K562 (cell line): ENCODE results near the gene THADA. TPM values are rescaled to one million over a fixed set of nuclear protein-coding genes. Genes with fewer than 3 reads are reported as not detected.

Experiments used
- CBFA2T3 ChIP-seq: fragments of 450-650 bp; IDR thresholded peaks from 2 replicates; pipeline ENCODE4 v1.6.1; 2017
- CCNT2 ChIP-seq: IDR thresholded peaks from 2 replicates; pipeline ENCODE4 v1.6.1; 2011; ENCODE audit warnings: borderline replicate concordance, low read depth, mild to moderate bottlenecking, moderate library complexity, mixed read lengths, low read length; ENCODE audit not compliant: insufficient read length; ENCODE audit errors: extremely low read depth
- CREB1 ChIP-seq, 2 experiments: sonication (generic) in 1 of 2; formaldehyde crosslinking in 1 of 2; IDR thresholded peaks; 2 replicates each; pipeline versions ENCODE4 v1.6.1 to v1.8.0; 2012 to 2022; ENCODE audit warnings: inconsistent platforms in 1 of 2, mild to moderate bottlenecking in 1 of 2, missing genetic modification reagents in 1 of 2, moderate library complexity in 1 of 2
- CSDE1 ChIP-seq, 2 experiments: fragments of 450-650 bp; IDR thresholded peaks; 2 replicates each; pipeline ENCODE4 v1.6.1; 2016; ENCODE audit warnings: mild to moderate bottlenecking in 1 of 2
- DPF2 ChIP-seq: fragments of 450-650 bp; IDR thresholded peaks from 2 replicates; pipeline ENCODE4 v1.6.1; 2016
- E2F6 ChIP-seq, 2 experiments: IDR thresholded peaks; 2 replicates each; pipeline ENCODE4 v1.6.1; 2011; ENCODE audit warnings: borderline replicate concordance in 1 of 2, control low read depth in 1 of 2, low read depth in 1 of 2, low read length in 1 of 2, mild to moderate bottlenecking in 1 of 2, mixed read lengths in 1 of 2, moderate library complexity in 1 of 2; ENCODE audit not compliant: insufficient read depth in 1 of 2, insufficient read length in 1 of 2, poor library complexity in 1 of 2, severe bottlenecking in 1 of 2; ENCODE audit errors: extremely low read depth in 1 of 2
- FOS ChIP-seq: IDR thresholded peaks from 3 replicates; pipeline ENCODE4 v1.6.1; 2011; ENCODE audit not compliant: insufficient read length; ENCODE audit errors: extremely low read depth
- FOSL1 ChIP-seq: fragments of 200-800 bp; sonication (Bioruptor generic); conservative IDR thresholded peaks from 2 replicates; pipeline ENCODE4 v1.6.1; 2016; ENCODE audit warnings: missing genetic modification characterization, missing compliant biosample characterization
- HDAC2 ChIP-seq: fragments of 450-650 bp; IDR thresholded peaks from 2 replicates; pipeline ENCODE4 v1.6.1; 2016; ENCODE audit warnings: mild to moderate bottlenecking
- KDM5B ChIP-seq: fragments of 200-600 bp; sonication (generic); IDR thresholded peaks from 2 replicates; pipeline ENCODE4 v1.6.1; 2012; ENCODE audit warnings: low read depth, mild to moderate bottlenecking, moderate library complexity, low read length, control low read depth, inconsistent platforms; ENCODE audit not compliant: insufficient replicate concordance
- MAX ChIP-seq: sonication (generic); formaldehyde crosslinking; IDR thresholded peaks from 2 replicates; pipeline ENCODE4 v1.9.0; 2022; ENCODE audit warnings: mild to moderate bottlenecking, missing genetic modification reagents
- MCM3 ChIP-seq: fragments of 450-650 bp; IDR thresholded peaks from 2 replicates; pipeline ENCODE4 v1.6.1; 2016
- MEF2D ChIP-seq: conservative IDR thresholded peaks from 2 replicates; pipeline ENCODE4 v1.6.1; 2016; ENCODE audit warnings: low read depth, missing genetic modification characterization, missing compliant biosample characterization
- MTA2 ChIP-seq: fragments of 450-650 bp; IDR thresholded peaks from 2 replicates; pipeline ENCODE4 v1.6.1; 2016; ENCODE audit warnings: low read depth
- NCOA6 ChIP-seq: fragments of 450-650 bp; IDR thresholded peaks from 2 replicates; pipeline ENCODE4 v1.6.1; 2017; ENCODE audit warnings: mild to moderate bottlenecking
- NFYB ChIP-seq: IDR thresholded peaks from 2 replicates; pipeline ENCODE4 v1.6.1; 2011; ENCODE audit warnings: mild to moderate bottlenecking, moderate library complexity; ENCODE audit not compliant: insufficient read length; ENCODE audit errors: extremely low read depth
- NR4A1 ChIP-seq, 2 experiments: fragments of 250-450 bp in 1 of 2; fragments of 450-650 bp in 1 of 2; sonication (Bioruptor Pico) in 1 of 2; IDR thresholded peaks; 2 replicates each; pipeline versions ENCODE4 v1.4.0 to v1.6.1; 2016 to 2020; ENCODE audit warnings: mild to moderate bottlenecking in 2 of 2, missing compliant biosample characterization in 1 of 2, missing genetic modification characterization in 1 of 2, moderate library complexity in 1 of 2
- PREB ChIP-seq: sonication (generic); formaldehyde crosslinking; IDR thresholded peaks from 2 replicates; pipeline ENCODE4 v1.8.1; 2023; ENCODE audit warnings: mild to moderate bottlenecking, missing genetic modification reagents
- RBM34 ChIP-seq: fragments of 200-400 bp; formaldehyde crosslinking; IDR thresholded peaks from 2 replicates; pipeline ENCODE4 v1.6.1; 2018; ENCODE audit warnings: low read length, borderline replicate concordance; ENCODE audit not compliant: insufficient read depth
- SETDB1 ChIP-seq: IDR thresholded peaks from one replicate; pipeline ENCODE4 v1.6.1; 2012; ENCODE audit warnings: low read length, control low read depth, inconsistent platforms
- SRSF7 ChIP-seq: fragments of 200-400 bp; formaldehyde crosslinking; optimal IDR thresholded peaks from 2 replicates; pipeline ENCODE3; 2017; ENCODE audit warnings: mild to moderate bottlenecking, low read depth, low read length
- TCF7L2 ChIP-seq: fragments of 150-350 bp; IDR thresholded peaks from 2 replicates; pipeline ENCODE4 v1.6.1; 2016; ENCODE audit warnings: low read depth, mild to moderate bottlenecking, low read length, moderate library complexity
- U2AF2 ChIP-seq: fragments of 200-400 bp; formaldehyde crosslinking; optimal IDR thresholded peaks from 2 replicates; pipeline ENCODE3; 2017; ENCODE audit warnings: low read depth, mild to moderate bottlenecking, low read length
- ZKSCAN3 ChIP-seq: fragments of 250-450 bp; sonication (Bioruptor Pico); IDR thresholded peaks from 2 replicates; pipeline ENCODE4 v1.4.0; 2020
- ZNF143 ChIP-seq: sonication (generic); formaldehyde crosslinking; IDR thresholded peaks from 2 replicates; pipeline ENCODE4 v1.9.0; 2022; ENCODE audit warnings: mild to moderate bottlenecking, missing genetic modification reagents
- ZNF197 ChIP-seq: fragments of 200-800 bp; sonication (Bioruptor generic); IDR thresholded peaks from 2 replicates; pipeline ENCODE4 v1.6.1; 2016; ENCODE audit warnings: low read depth, missing genetic modification characterization, missing compliant biosample characterization
- ZNF24 ChIP-seq: fragments of 450-650 bp; IDR thresholded peaks from 2 replicates; pipeline ENCODE4 v1.6.1; 2016
- ZNF408 ChIP-seq: fragments of 250-450 bp; sonication (Bioruptor Pico); IDR thresholded peaks from 2 replicates; pipeline ENCODE4 v1.4.0; 2020; ENCODE audit warnings: low read depth, mild to moderate bottlenecking, moderate library complexity
- ZNF583 ChIP-seq: fragments of 250-450 bp; sonication (Bioruptor Pico); IDR thresholded peaks from 2 replicates; pipeline ENCODE4 v1.4.0; 2020
- ZNF77 ChIP-seq: fragments of 250-450 bp; sonication (Bioruptor Pico); IDR thresholded peaks from 2 replicates; pipeline ENCODE4 v1.5.0; 2020
- ZNF780A ChIP-seq: fragments of 250-450 bp; sonication (Bioruptor Pico); IDR thresholded peaks from 2 replicates; pipeline ENCODE4 v1.5.0; 2021; ENCODE audit warnings: mild to moderate bottlenecking
- polyA plus RNA-seq, 8 experiments: library from polyadenylated mRNA; depleted of rRNA in 4 of 8; stranded (reverse) in 5 of 8; unstranded in 3 of 8; fragments of >200 nt; fragmentation: Nextera tagmentation in 2 of 8; fragmentation: Illumina TruSeq in 1 of 8; extraction: Ambion mirVana in 2 of 8; extraction: Trizol in 1 of 8; gene quantifications; 2 replicates each; pipeline versions ENCODE4 v1.2.1 to v1.2.3, GENCODE V29; 2011 to 2014; ENCODE audit warnings: inconsistent platforms in 1 of 8, missing spikeins in 1 of 8
- total RNA-seq, 7 experiments: library from RNA; depleted of rRNA in 6 of 7; stranded (reverse); fragments of >200 nt in 6 of 7; fragmentation: Illumina TruSeq in 2 of 7; extraction: Trizol in 2 of 7; gene quantifications; 2 replicates each; pipeline versions ENCODE4 v1.2.1 to v1.2.3, GENCODE V29; 2011 to 2021; ENCODE audit warnings: low replicate concordance in 1 of 7

The THADA gene
- total and polyA plus RNA-seq, 9 of the 15 experiments (the other 6 are each of a cell fraction or from before 2014, with no cell fraction given): 17.8 to 34.7 (median 31.9) TPM

DNA sequence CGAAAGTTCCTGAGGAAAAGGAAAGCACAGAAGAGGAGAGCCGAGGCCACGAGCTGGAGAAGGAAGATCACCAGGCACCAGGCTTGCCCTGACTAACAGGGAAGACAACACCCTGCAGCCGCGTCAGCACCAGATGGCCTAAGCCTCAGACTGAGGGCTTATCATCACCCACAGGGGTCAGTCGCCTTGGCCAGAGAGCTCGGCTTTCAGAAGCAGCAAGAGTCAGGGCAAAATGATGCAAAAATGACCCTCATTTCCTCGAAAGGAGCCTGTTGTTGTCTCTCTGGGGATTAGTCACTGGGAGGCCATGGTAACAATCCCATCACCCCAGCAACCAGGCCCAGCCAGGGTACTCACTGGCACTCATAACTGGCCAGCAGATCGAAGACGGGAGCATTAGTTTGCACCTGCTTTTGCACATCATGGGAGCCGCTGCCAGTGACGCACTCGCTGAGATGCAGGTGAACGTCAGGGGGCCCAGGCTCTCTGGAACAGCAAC lies 326.7 kb downstream of the THADA start (continued):
- TF ChIP-seq CCNT2 (no peak), ZNF77 (CRISPR knock-in tag) (no peak), ZKSCAN3 (CRISPR knock-in tag) (no peak), ZNF197 (CRISPR knock-in tag) (no peak), SRSF7 (no peak), CREB1 (IDR thresholded peaks at IDR 0.05) (no peak), CREB1 (CRISPR knock-in tag; IDR thresholded peaks at IDR 0.05) (no peak), ZNF408 (CRISPR knock-in tag) (no peak), MAX (CRISPR knock-in tag) (peak; percentile 51; the same call in 1 of the 2 replicates), TCF7L2 (no peak), PREB (CRISPR knock-in tag) (no peak), U2AF2 (no peak), CSDE1 (IDR thresholded peaks at IDR 0.05) (no peak), NR4A1 (CRISPR knock-in tag; IDR thresholded peaks at IDR 0.05) (no peak), NR4A1 (tag; IDR thresholded peaks at IDR 0.05) (no peak), ZNF780A (CRISPR knock-in tag) (no peak), ZNF583 (no peak), ZNF143 (no peak), HDAC2 (no peak), ZNF24 (no peak), CBFA2T3 (peak; percentile 65; the same call in 1 of the 2 replicates), MTA2 (no peak), SETDB1 (no peak), NCOA6 (no peak), KDM5B (no peak), MCM3 (no peak), DPF2 (no peak), FOSL1 (tag) (0 out of 2 replicates have a peak, but pooled peaks have one; percentile 29), RBM34 (no peak), MEF2D (tag) (no peak), NFYB (no peak), E2F6 (IDR thresholded peaks at IDR 0.05; ENCODE audit: borderline replicate concordance in 1 of 2, extremely low read depth in 1 of 2, insufficient read depth in 1 of 2, insufficient read length in 1 of 2, low read depth in 1 of 2, low read length in 1 of 2, poor library complexity in 1 of 2, severe bottlenecking in 1 of 2) (no peak), FOS (no peak)
